ENCODE results near the gene LSR.

The LSR gene

DNA sequence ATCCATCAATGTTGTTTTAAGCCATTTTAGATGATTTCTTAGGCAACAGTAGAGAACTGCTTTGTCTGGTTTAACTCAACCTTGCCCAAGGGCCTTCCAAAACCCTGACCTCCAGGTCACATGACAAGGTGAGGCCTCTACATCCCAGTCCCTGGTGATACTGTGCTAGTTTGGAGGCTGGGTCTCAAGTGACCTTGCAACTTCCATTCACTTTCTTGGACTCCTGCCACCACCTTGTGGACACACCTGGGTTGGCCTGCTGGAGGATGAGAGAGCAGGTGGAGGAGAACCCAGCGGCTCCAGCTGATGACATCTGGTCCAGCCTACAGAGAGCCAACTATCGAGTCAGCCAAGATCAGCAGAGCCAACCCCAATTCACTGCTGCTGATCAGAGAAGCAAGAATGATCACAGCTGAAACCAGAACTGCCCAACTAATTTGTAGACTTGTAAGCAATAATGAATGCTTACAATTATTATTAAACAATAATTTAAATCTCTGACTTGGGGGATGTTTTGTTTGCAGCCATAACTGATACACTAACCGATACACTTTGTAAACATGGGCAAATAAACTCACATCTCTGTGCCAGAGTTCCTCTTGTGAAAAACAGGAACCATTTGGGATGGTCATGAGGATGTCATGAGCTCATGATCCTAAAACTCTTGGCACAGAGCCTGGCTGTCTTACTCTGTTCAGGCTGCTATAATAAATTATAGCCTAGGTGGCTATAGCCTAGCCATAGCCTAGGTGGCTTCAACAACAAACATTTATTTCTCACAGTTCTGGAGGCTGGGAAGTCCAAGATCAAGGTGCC lies 31.8 kb upstream of the LSR start:
- no peaks in the 10 kb centered on the region for H3K27me3 ChIP-seq (ENCODE audit: insufficient read depth, poor library complexity, severe bottlenecking)
- no peak overlapping the region for H3K27ac ChIP-seq (replicated peaks)
- peak in 1 of 2 experiments; percentile 18 for DNase-seq (ENCODE audit: low read depth in 1 of 2, low spot score in 1 of 2)
- TF ChIP-seq, protein P1, sequence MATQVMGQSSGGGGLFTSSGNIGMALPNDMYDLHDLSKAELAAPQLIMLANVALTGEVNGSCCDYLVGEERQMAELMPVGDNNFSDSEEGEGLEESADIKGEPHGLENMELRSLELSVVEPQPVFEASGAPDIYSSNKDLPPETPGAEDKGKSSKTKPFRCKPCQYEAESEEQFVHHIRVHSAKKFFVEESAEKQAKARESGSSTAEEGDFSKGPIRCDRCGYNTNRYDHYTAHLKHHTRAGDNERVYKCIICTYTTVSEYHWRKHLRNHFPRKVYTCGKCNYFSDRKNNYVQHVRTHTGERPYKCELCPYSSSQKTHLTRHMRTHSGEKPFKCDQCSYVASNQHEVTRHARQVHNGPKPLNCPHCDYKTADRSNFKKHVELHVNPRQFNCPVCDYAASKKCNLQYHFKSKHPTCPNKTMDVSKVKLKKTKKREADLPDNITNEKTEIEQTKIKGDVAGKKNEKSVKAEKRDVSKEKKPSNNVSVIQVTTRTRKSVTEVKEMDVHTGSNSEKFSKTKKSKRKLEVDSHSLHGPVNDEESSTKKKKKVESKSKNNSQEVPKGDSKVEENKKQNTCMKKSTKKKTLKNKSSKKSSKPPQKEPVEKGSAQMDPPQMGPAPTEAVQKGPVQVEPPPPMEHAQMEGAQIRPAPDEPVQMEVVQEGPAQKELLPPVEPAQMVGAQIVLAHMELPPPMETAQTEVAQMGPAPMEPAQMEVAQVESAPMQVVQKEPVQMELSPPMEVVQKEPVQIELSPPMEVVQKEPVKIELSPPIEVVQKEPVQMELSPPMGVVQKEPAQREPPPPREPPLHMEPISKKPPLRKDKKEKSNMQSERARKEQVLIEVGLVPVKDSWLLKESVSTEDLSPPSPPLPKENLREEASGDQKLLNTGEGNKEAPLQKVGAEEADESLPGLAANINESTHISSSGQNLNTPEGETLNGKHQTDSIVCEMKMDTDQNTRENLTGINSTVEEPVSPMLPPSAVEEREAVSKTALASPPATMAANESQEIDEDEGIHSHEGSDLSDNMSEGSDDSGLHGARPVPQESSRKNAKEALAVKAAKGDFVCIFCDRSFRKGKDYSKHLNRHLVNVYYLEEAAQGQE (IDR thresholded peaks at IDR 0.05; ENCODE audit: insufficient replicate concordance, low read depth): no peak
- TF ChIP-seq GABPA (IDR thresholded peaks at IDR 0.05; ENCODE audit: low read depth) (no peak), SPI1 (IDR thresholded peaks at IDR 0.05; ENCODE audit: borderline replicate concordance, low read depth) (peak; percentile 6; the same call in 1 of the 2 replicates), CTCF (IDR thresholded peaks at IDR 0.05; ENCODE audit: insufficient read depth, low read length) (no peak)
- no peak overlapping the region for H3K4me3 ChIP-seq (replicated peaks; ENCODE audit: insufficient read depth, low read length)

DNA sequence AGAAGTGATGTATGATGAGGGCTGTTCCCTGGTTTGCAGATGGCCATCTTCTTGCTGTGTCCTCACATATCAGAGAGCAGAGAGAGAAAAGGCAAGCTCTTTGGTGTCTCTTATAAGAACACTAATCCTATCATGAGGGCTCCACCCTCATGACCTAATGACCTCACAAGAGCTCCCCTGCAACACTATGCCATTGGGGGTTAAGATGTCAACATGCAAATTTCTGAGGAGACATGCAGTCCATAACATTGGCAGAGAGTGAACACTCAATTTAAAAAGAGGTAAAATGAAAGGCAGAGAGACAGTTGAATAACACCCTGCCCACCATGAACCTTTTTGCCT lies 31.2 kb upstream of the LSR start:
- no peak overlapping the region for H3K4me3 ChIP-seq (replicated peaks; ENCODE audit: insufficient read depth, low read length)
- H3K27ac ChIP-seq (replicated peaks): no peak overlapping the region
- DNase-seq (ENCODE audit: low read depth in 1 of 2, low spot score in 1 of 2): no peak
- H3K27me3 ChIP-seq (ENCODE audit: insufficient read depth, poor library complexity, severe bottlenecking): no peaks in the 10 kb centered on the region
- TF ChIP-seq POLR2AphosphoS5 (IDR thresholded peaks at IDR 0.05; ENCODE audit: low read depth) (no peak), CTCF (IDR thresholded peaks at IDR 0.05; ENCODE audit: insufficient read depth, low read length) (no peak), SPI1 (IDR thresholded peaks at IDR 0.05; ENCODE audit: borderline replicate concordance, low read depth) (no peak), GABPA (IDR thresholded peaks at IDR 0.05; ENCODE audit: low read depth) (no peak)
- TF ChIP-seq, protein P1 (IDR thresholded peaks at IDR 0.05; ENCODE audit: insufficient replicate concordance, low read depth): no peak

DNA sequence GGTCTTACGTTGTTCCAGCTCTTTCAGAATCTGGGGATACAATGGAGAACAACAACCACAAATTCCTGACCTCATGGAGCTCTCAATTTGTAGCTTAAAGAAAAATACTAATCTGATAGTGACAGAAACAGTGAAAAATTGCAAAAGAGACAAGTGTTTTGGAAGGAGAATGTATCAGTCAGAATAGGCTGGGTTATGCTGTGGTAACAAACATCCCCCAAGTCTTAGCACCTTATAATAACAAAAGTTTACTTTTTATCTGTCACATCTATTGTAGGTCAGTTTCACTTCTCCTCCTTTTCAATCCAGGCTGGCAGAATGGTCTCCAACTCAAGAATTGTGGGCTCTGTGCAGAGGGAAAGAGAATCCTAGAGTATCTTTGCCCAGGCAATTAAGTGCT lies 29.8 kb upstream of the LSR start:
- Histone ChIP-seq H3K27ac (replicated peaks) (no peak overlapping the region), H3K27me3 (ENCODE audit: insufficient read depth, poor library complexity, severe bottlenecking) (no peaks in the 10 kb centered on the region), H3K4me3 (replicated peaks; ENCODE audit: insufficient read depth, low read length) (no peak overlapping the region)
- no peak for TF ChIP-seq CTCF (IDR thresholded peaks at IDR 0.05; ENCODE audit: insufficient read depth, low read length)
- no peak for TF ChIP-seq POLR2AphosphoS5 (IDR thresholded peaks at IDR 0.05; ENCODE audit: low read depth)
- TF ChIP-seq SPI1 (IDR thresholded peaks at IDR 0.05; ENCODE audit: borderline replicate concordance, low read depth): no peak
- no peak for DNase-seq (ENCODE audit: low read depth in 1 of 2, low spot score in 1 of 2)

Measured in HL-60 (cell line).